SK-N-SH treated with all-trans-retinoic acid at 6 μM for 48 hours (cell line): Measurements from ENCODE around the gene DEDD2.

Experiments used
- ATAC-seq: fragments of 200-7000 bp; cut with Tn5 transposase; 3 replicates; pipeline ENCODE4 v1.9.1; 2020; ENCODE audit warnings: mild to moderate bottlenecking, moderate library complexity
- BACH2 ChIP-seq: fragments of 250-450 bp; sonication (Bioruptor Pico); IDR thresholded peaks from 2 replicates; pipeline ENCODE4 v1.9.0; 2021; ENCODE audit warnings: mild to moderate bottlenecking, borderline replicate concordance
- CREB5 ChIP-seq: fragments of 250-450 bp; sonication (Bioruptor Pico); IDR thresholded peaks from 2 replicates; pipeline ENCODE4 v1.5.1; 2020; ENCODE audit warnings: low read depth, mild to moderate bottlenecking, moderate library complexity
- CSDC2 ChIP-seq: fragments of 250-450 bp; sonication (Bioruptor Pico); IDR thresholded peaks from 2 replicates; pipeline ENCODE4 v1.5.0; 2020; ENCODE audit warnings: mild to moderate bottlenecking, moderate library complexity
- CSRNP3 ChIP-seq: fragments of 250-450 bp; sonication (Bioruptor Pico); IDR thresholded peaks from 2 replicates; pipeline ENCODE4 v1.5.1; 2021; ENCODE audit warnings: mild to moderate bottlenecking, moderate library complexity
- POU6F1 ChIP-seq: fragments of 250-450 bp; sonication (Bioruptor Pico); IDR thresholded peaks from 2 replicates; pipeline ENCODE4 v1.8.0; 2021; ENCODE audit warnings: low read depth, mild to moderate bottlenecking, moderate library complexity, borderline replicate concordance
- PPARA ChIP-seq: fragments of 250-450 bp; sonication (Bioruptor Pico); IDR thresholded peaks from 2 replicates; pipeline ENCODE4 v1.5.0; 2020; ENCODE audit warnings: mild to moderate bottlenecking, borderline replicate concordance
- SNAI2 ChIP-seq: fragments of 250-450 bp; sonication (Bioruptor Pico); IDR thresholded peaks from 2 replicates; pipeline ENCODE4 v1.5.0; 2020; ENCODE audit warnings: mild to moderate bottlenecking, moderate library complexity
- TCF4 ChIP-seq: fragments of 250-450 bp; sonication (Bioruptor Pico); IDR thresholded peaks from 2 replicates; pipeline ENCODE4 v1.8.0; 2021; ENCODE audit warnings: mild to moderate bottlenecking, moderate library complexity, borderline replicate concordance
- TSHZ2 ChIP-seq: fragments of 250-450 bp; sonication (Bioruptor Pico); IDR thresholded peaks from 2 replicates; pipeline ENCODE4 v1.5.0; 2020; ENCODE audit warnings: mild to moderate bottlenecking, moderate library complexity
- ZFP3 ChIP-seq: fragments of 250-450 bp; sonication (Bioruptor Pico); IDR thresholded peaks from 2 replicates; pipeline ENCODE4 v1.5.0; 2020; ENCODE audit warnings: mild to moderate bottlenecking, moderate library complexity
- ZNF8 ChIP-seq: fragments of 450-650 bp; formaldehyde crosslinking; IDR thresholded peaks from 2 replicates; pipeline ENCODE4 v1.5.0; 2020; ENCODE audit warnings: mild to moderate bottlenecking, moderate library complexity

The DEDD2 gene

GRCh38 chr19:42244347-42245220, 27.1 kb upstream of the DEDD2 start:
- ATAC-seq, result peak; percentile 54

GRCh38 chr19:42242512-42243409, 25.3 kb upstream of the DEDD2 start, which contains the start of gene GSK3A:
TSS of gene GSK3A (minus strand) at chr19:42242602. CDS start at chr19:42242465, 137 bp downstream.
- peak; percentile 87 for ATAC-seq
- no peak for TF ChIP-seq CSRNP3 (CRISPR knock-in tag)
- TF ChIP-seq ZNF8 (CRISPR knock-in tag), result no peak
- TF ChIP-seq TSHZ2 (CRISPR knock-in tag), result peak; percentile 36
- TF ChIP-seq ZFP3, result 0 out of 2 replicates have a peak, but pooled peaks have one; percentile 34

More at GRCh38 chr19:42244347-42245220, 27.1 kb upstream of the DEDD2 start:
- TF ChIP-seq CSDC2 (CRISPR knock-in tag) (0 out of 2 replicates have a peak, but pooled peaks have one; percentile 52), TCF4 (CRISPR knock-in tag) (no peak), CREB5 (CRISPR knock-in tag) (no peak), TSHZ2 (CRISPR knock-in tag) (peak; percentile 86), ZFP3 (0 out of 2 replicates have a peak, but pooled peaks have one; percentile 50), SNAI2 (CRISPR knock-in tag) (peak; percentile 69; the same call in 1 of the 2 replicates), POU6F1 (CRISPR knock-in tag) (no peak)

GRCh38 chr19:42242069-42242511, 24.6 kb upstream of the DEDD2 start:
- ATAC-seq, result no peak
- no peak for TF ChIP-seq PPARA
- no peak for TF ChIP-seq TSHZ2 (CRISPR knock-in tag)
- no peak for TF ChIP-seq BACH2 (CRISPR knock-in tag)
